H1 (cell line): ENCODE results near the gene NEU3. TPM values are rescaled to one million over a fixed set of nuclear protein-coding genes. Genes with fewer than 3 reads are reported as not detected.
A peak's percentile ranks its signal among the peaks of the same experiment; 100 is the strongest.

Experiments used
- CTCF ChIA-PET: fragments of 300-600 bp; sonication (Branson Sonifier 250); formaldehyde crosslinking; loops from one replicate; lab custom pipeline; 2021; ENCODE audit not compliant: partially characterized antibody; lab: Charles Lee
- POLR2A ChIA-PET: fragments of 300-600 bp; sonication (Branson Sonifier 250); formaldehyde crosslinking; loops from one replicate; lab custom pipeline; 2021; ENCODE audit warnings: inconsistent platforms; ENCODE audit not compliant: partially characterized antibody; lab: Charles Lee
- DNase-seq, 2 experiments: peaks; one replicate each; pipeline versions ENCODE4 v3.0.0 to v3.0.0-alpha.2; 2010 to 2022; ENCODE audit warnings: low spot score in 2 of 2, low read depth in 1 of 2, mixed read lengths in 1 of 2
- FAIRE-seq: peaks from 2 replicates; lab custom pipeline; 2011; peaks lifted over from hg19 to GRCh38; lab: Jason Lieb, UNC
- H2AFZ ChIP-seq: 2 replicates; pipeline ENCODE4 v1.8.1; 2012; ENCODE audit warnings: low read length, inconsistent platforms
- H2AK5ac ChIP-seq: 2 replicates; pipeline ENCODE4 v1.6.1; 2013; ENCODE audit warnings: low read depth, low read length
- H2BK120ac ChIP-seq: replicated peaks from 2 replicates; pipeline ENCODE3; 2013; ENCODE audit warnings: low read depth, low read length, inconsistent platforms
- H2BK12ac ChIP-seq: 2 replicates; pipeline ENCODE4 v1.6.1; 2013; ENCODE audit warnings: low read depth, low read length
- H2BK15ac ChIP-seq: 2 replicates; pipeline ENCODE4 v1.6.1; 2013; ENCODE audit warnings: low read length
- H2BK20ac ChIP-seq: 2 replicates; pipeline ENCODE4 v1.6.1; 2013; ENCODE audit warnings: low read length
- H2BK5ac ChIP-seq: 2 replicates; pipeline ENCODE4 v1.6.1; 2013; ENCODE audit warnings: low read depth, low read length
- H3K14ac ChIP-seq: 2 replicates; pipeline ENCODE4 v1.6.1; 2013; ENCODE audit warnings: inconsistent platforms; ENCODE audit not compliant: insufficient read length
- H3K18ac ChIP-seq: 2 replicates; pipeline ENCODE4 v1.6.1; 2013; ENCODE audit warnings: low read length; ENCODE audit errors: extremely low read depth
- H3K23ac ChIP-seq: 2 replicates; pipeline ENCODE4 v1.6.1; 2013; ENCODE audit warnings: inconsistent platforms; ENCODE audit not compliant: insufficient read length
- H3K23me2 ChIP-seq: 2 replicates; pipeline ENCODE4 v1.6.1; 2013; ENCODE audit warnings: low read depth, low read length
- H3K27ac ChIP-seq: 2 replicates; pipeline ENCODE4 v1.6.1; 2011; ENCODE audit warnings: low read depth, low read length, inconsistent platforms
- H3K27me3 ChIP-seq, 4 experiments: replicated peaks in 1 of 4; 1 replicate in 1 of 4; 2 replicates in 3 of 4; pipeline versions ENCODE4 v1.6.1 to v1.8.1; 2011 to 2013; ENCODE audit warnings: low read length in 3 of 4, mild to moderate bottlenecking in 3 of 4, inconsistent platforms in 2 of 4, mixed read lengths in 2 of 4, moderate library complexity in 1 of 4; ENCODE audit not compliant: control insufficient read depth in 3 of 4, insufficient read depth in 3 of 4; ENCODE audit errors: extremely low read depth in 1 of 4
- H3K36me3 ChIP-seq, 4 experiments: 2 replicates each; pipeline versions ENCODE4 v1.6.1 to v1.8.1; 2011 to 2013; ENCODE audit warnings: mild to moderate bottlenecking in 4 of 4, low read length in 3 of 4, moderate library complexity in 2 of 4, control low read depth in 1 of 4, inconsistent platforms in 1 of 4; ENCODE audit not compliant: insufficient read depth in 4 of 4, control insufficient read depth in 2 of 4
- H3K4ac ChIP-seq: replicated peaks from 2 replicates; pipeline ENCODE3; 2013; ENCODE audit warnings: low read length, low read depth, mixed read lengths, inconsistent platforms; ENCODE audit not compliant: insufficient read length
- H3K4me1 ChIP-seq, 4 experiments: replicated peaks in 1 of 4; 1 replicate in 1 of 4; 2 replicates in 3 of 4; pipeline versions ENCODE4 v1.6.1 to v1.8.1; 2011 to 2013; ENCODE audit warnings: low read length in 3 of 4, inconsistent platforms in 2 of 4, mixed read lengths in 1 of 4; ENCODE audit not compliant: insufficient read depth in 4 of 4, control insufficient read depth in 3 of 4
- H3K4me2 ChIP-seq, 2 experiments: 2 replicates each; pipeline versions ENCODE4 v1.6.1 to v1.8.1; 2011 to 2013; ENCODE audit warnings: low read depth in 2 of 2, low read length in 2 of 2, control low read depth in 1 of 2, inconsistent platforms in 1 of 2, mild to moderate bottlenecking in 1 of 2; ENCODE audit not compliant: insufficient read depth in 1 of 2
- H3K4me3 ChIP-seq, 4 experiments: fragments of 200-600, 300-600 bp in 1 of 4; sonication (generic), shearing (Covaris generic), sonication (Bioruptor Twin) in 1 of 4; 2 replicates each; pipeline versions ENCODE4 v1.5.1 to v1.8.1; 2011 to 2016; ENCODE audit warnings: low read length in 4 of 4, low read depth in 3 of 4, control low read depth in 2 of 4, inconsistent platforms in 2 of 4, mild to moderate bottlenecking in 2 of 4, mixed read lengths in 1 of 4, moderate library complexity in 1 of 4; ENCODE audit not compliant: insufficient read depth in 2 of 4; ENCODE audit errors: extremely low read depth in 1 of 4
- H3K56ac ChIP-seq: replicated peaks from 2 replicates; pipeline ENCODE3; 2013; ENCODE audit warnings: low read depth, mild to moderate bottlenecking, mixed read lengths, low read length, inconsistent platforms; ENCODE audit not compliant: insufficient read length
- H3K79me1 ChIP-seq: 2 replicates; pipeline ENCODE4 v1.6.1; 2013; ENCODE audit warnings: low read depth, low read length, control low read depth
- H3K79me2 ChIP-seq, 2 experiments: 2 replicates each; pipeline versions ENCODE4 v1.6.1 to v1.8.1; 2012 to 2013; ENCODE audit warnings: low read length in 2 of 2, mild to moderate bottlenecking in 2 of 2, inconsistent platforms in 1 of 2; ENCODE audit not compliant: insufficient read depth in 2 of 2, control insufficient read depth in 1 of 2
- H3K9ac ChIP-seq, 4 experiments: replicated peaks in 1 of 4; 1 replicate in 1 of 4; 2 replicates in 3 of 4; pipeline versions ENCODE4 v1.6.1 to v1.8.1; 2011 to 2013; ENCODE audit warnings: low read depth in 3 of 4, low read length in 3 of 4, control low read depth in 2 of 4, mild to moderate bottlenecking in 2 of 4, moderate library complexity in 2 of 4, inconsistent platforms in 1 of 4; ENCODE audit errors: extremely low read depth in 1 of 4
- H3K9me3 ChIP-seq, 2 experiments: 2 replicates each; pipeline versions ENCODE4 v1.6.1 to v1.8.1; 2012 to 2013; ENCODE audit warnings: mild to moderate bottlenecking in 2 of 2, moderate library complexity in 2 of 2, control low read depth in 1 of 2, inconsistent platforms in 1 of 2, low read depth in 1 of 2, low read length in 1 of 2, mixed read lengths in 1 of 2; ENCODE audit not compliant: insufficient read depth in 2 of 2
- H4K20me1 ChIP-seq, 2 experiments: replicated peaks in 1 of 2; 2 replicates each; pipeline versions ENCODE3 to v1.8.1; 2011 to 2013; ENCODE audit warnings: inconsistent platforms in 2 of 2, low read length in 2 of 2, mild to moderate bottlenecking in 1 of 2; ENCODE audit not compliant: insufficient read depth in 2 of 2, control insufficient read depth in 1 of 2
- H4K5ac ChIP-seq: 2 replicates; pipeline ENCODE4 v1.6.1; 2013; ENCODE audit warnings: low read length, low read depth, mixed read lengths, inconsistent platforms; ENCODE audit not compliant: insufficient read length
- H4K8ac ChIP-seq: 2 replicates; pipeline ENCODE4 v1.8.0; 2013; ENCODE audit warnings: mild to moderate bottlenecking, moderate library complexity, low read length, inconsistent platforms; ENCODE audit not compliant: insufficient read depth; ENCODE audit errors: extremely low read depth
- H4K91ac ChIP-seq: replicated peaks from 2 replicates; pipeline ENCODE3; 2013; ENCODE audit warnings: low read length, mixed read lengths, inconsistent platforms; ENCODE audit not compliant: insufficient read length
- CBX8 ChIP-seq: fragments of 300-800, 300-1000 bp; sonication (generic); IDR thresholded peaks from 2 replicates; pipeline ENCODE4 v1.7.1; 2016; ENCODE audit warnings: low read depth, low read length, borderline replicate concordance
- POU5F1 ChIP-seq: IDR thresholded peaks from 2 replicates; pipeline ENCODE4 v1.6.1; 2011; ENCODE audit warnings: low read depth, mild to moderate bottlenecking, low read length, moderate library complexity
- WGBS, 2 experiments: shearing (Covaris generic) in 1 of 2; methylation state at CpG; one replicate each; pipeline versions ENCODE4 v1.1.6 to v1.1.7; 2013 to 2015; ENCODE audit warnings: low lambda C conversion rate in 2 of 2, mixed read lengths in 2 of 2, inconsistent platforms in 1 of 2, low coverage in 1 of 2, missing lambda C conversion rate in 1 of 2; ENCODE audit not compliant: insufficient replicate concordance in 2 of 2, insufficient coverage in 1 of 2, insufficient read length in 1 of 2; ENCODE audit errors: extremely low coverage in 1 of 2, missing lambda C conversion rate in 1 of 2; 5-methylcytosine and 5-hydroxymethylcytosine counted together
- polyA plus RNA-seq, 7 experiments: library from polyadenylated mRNA; depleted of rRNA in 3 of 7; stranded (reverse) in 5 of 7; unstranded in 2 of 7; fragments of >200 nt in 5 of 7; fragments of 200-250 nt in 2 of 7; gene quantifications; 1 replicate in 5 of 7; 2 replicates in 1 of 7; 4 replicates in 1 of 7; pipeline versions ENCODE4 v1.2.1 to v1.2.3, GENCODE V29; 2011 to 2013; ENCODE audit warnings: missing spikeins in 2 of 7, mixed read lengths in 2 of 7
- total RNA-seq: library from RNA; stranded (reverse); fragmentation: NEBNext Ultra II Directional; extraction: Animal tissue kit (Norgen Biotek cat#: 25700); gene quantifications from 2 replicates; pipeline ENCODE4 v1.2.1, GENCODE V29; 2021

Gene NEU3
- total and polyA plus RNA-seq, 2 of the 8 experiments (the other 6 are each of a cell fraction or from before 2014, with no cell fraction given): 8.9 to 15.6 TPM

DNA sequence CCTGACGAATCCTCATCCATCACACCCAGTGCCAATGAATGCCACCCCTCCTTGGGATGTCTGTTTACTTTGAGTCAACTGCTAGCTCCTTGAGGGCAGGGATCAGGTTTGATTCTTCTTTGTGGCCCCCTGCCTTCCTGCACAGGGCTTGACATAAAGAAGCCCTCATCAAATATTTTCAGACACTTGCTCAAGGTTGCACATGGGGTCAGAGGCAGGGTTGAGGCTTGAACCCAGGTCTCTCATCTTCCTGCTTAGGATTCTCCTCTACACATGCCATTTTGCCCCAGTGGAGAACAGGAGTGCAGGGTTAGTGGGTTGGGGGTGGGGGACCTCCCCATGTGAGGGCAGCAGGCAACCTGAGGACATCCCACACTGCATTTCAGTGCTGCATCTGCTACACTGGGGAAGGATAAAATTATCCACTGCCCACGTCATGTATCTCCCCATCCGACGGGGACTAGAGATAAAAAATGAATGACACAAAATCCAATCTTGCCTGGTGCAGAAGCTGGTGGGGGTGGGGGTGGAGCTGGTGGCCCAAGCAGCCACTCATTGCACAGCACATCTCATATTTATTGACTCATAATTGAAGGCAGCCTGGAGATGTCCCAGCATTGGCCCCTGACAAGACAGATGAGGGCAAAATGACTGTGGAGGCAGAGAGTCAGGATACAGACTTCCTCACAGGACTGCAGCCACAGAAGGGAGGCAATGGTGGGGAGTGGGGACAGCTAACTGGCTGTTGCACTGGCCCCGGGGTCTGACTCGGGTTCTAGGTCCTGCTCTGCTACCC, 41.3 kb downstream of the NEU3 start:
- H3K27me3 ChIP-seq: no peaks in the 10 kb centered on the region
- H3K79me1 ChIP-seq: no peaks in the 10 kb centered on the region
- no peaks in the 10 kb centered on the region for H4K20me1 ChIP-seq
- no peaks in the 10 kb centered on the region for H3K36me3 ChIP-seq
- no peak overlapping the region for H2BK5ac ChIP-seq
- no peak for FAIRE-seq
- no peak overlapping the region for H3K4ac ChIP-seq
- no peak overlapping the region for H2BK120ac ChIP-seq
- H4K5ac ChIP-seq: no peak overlapping the region
- no peak overlapping the region for H4K8ac ChIP-seq
- TF ChIP-seq CBX8 (no peak), POU5F1 (no peak)
- H3K23ac ChIP-seq: no peak overlapping the region
- no peak overlapping the region for H2AK5ac ChIP-seq
- no peaks in the 10 kb centered on the region for H3K9me3 ChIP-seq
- H3K56ac ChIP-seq: no peak overlapping the region
- no peaks in the 10 kb centered on the region for H3K4me1 ChIP-seq
- H2BK15ac ChIP-seq: no peak overlapping the region
- H3K4me2 ChIP-seq: no peak overlapping the region
- no peak overlapping the region for H3K27ac ChIP-seq
- no peak overlapping the region for H2BK20ac ChIP-seq
- WGBS, 2 experiments: 80% methylated on average over 6 of the region's 6 CpGs; no CpG with 5 or more reads in 1 of the 2 experiments
- H3K4me3 ChIP-seq: no peak overlapping the region
- H4K91ac ChIP-seq: no peak overlapping the region
- H2BK12ac ChIP-seq: no peak overlapping the region
- no peak overlapping the region for H3K14ac ChIP-seq
- H2AFZ ChIP-seq: no peak overlapping the region
- H3K9ac ChIP-seq: no peak overlapping the region
- H3K23me2 ChIP-seq: peaks cover 2% of the 10 kb centered on the region
- POLR2A ChIA-PET: no interaction called here
- peak in 1 of 2 experiments; percentile 3 for DNase-seq
- H3K18ac ChIP-seq: no peak overlapping the region
- no peaks in the 10 kb centered on the region for H3K79me2 ChIP-seq
- CTCF ChIA-PET: interaction anchor here (1.3 to 8.9 kb wide), 6 partner anchors 7 to 111 kb away, joined by 3 to 108 read pairs (median 20); no protein-coding TSS in a partner anchor
